Breast epithelium (tissue), 4 donors: ENCODE measurements around the gene CCDC73. TPM values are rescaled to one million over a fixed set of nuclear protein-coding genes. Genes with fewer than 3 reads are reported as not detected.

ENCODE experiments used
- DNase-seq, 2 donors: peaks; one replicate each; pipeline ENCODE4 v3.0.0-alpha.2; 2019; ENCODE audit warnings: low spot score in 2 of 2
- H3K27ac ChIP-seq, 2 donors: fragments of 200-600 bp; sonication (generic) in 1 of 2; one replicate each; pipeline ENCODE4 v1.5.1; 2016 to 2019; ENCODE audit warnings: mild to moderate bottlenecking in 1 of 2
- H3K27me3 ChIP-seq, 2 donors: fragments of 200-600 bp; sonication (generic) in 1 of 2; one replicate each; pipeline versions ENCODE4 v1.5.1 to v1.6.0; 2017 to 2019; ENCODE audit warnings: control low read depth in 1 of 2, mild to moderate bottlenecking in 1 of 2
- H3K36me3 ChIP-seq: fragments of 200-600 bp; one replicate; pipeline ENCODE4 v1.5.1; 2019
- H3K4me1 ChIP-seq, 2 donors: fragments of 200-600 bp; sonication (generic); one replicate each; pipeline ENCODE4 v1.5.1; 2016 to 2019; ENCODE audit warnings: control low read depth in 1 of 2
- H3K4me3 ChIP-seq, 3 donors: fragments of 200-600 bp; sonication (generic); 1 replicate in 2 of 3; 2 replicates in 1 of 3; pipeline ENCODE4 v1.5.1; 2016 to 2019; ENCODE audit warnings: mild to moderate bottlenecking in 3 of 3, moderate library complexity in 2 of 3
- H3K9me3 ChIP-seq, 2 donors: fragments of 200-600 bp; sonication (generic) in 1 of 2; one replicate each; pipeline ENCODE4 v1.5.1; 2016 to 2019; ENCODE audit warnings: control low read depth in 1 of 2
- CTCF ChIP-seq, 3 donors: fragments of 450-650 bp; IDR thresholded peaks; one replicate each; pipeline ENCODE4 v1.5.1; 2016 to 2017; ENCODE audit warnings: antibody characterized with exemption in 3 of 3, mild to moderate bottlenecking in 3 of 3, moderate library complexity in 3 of 3
- POLR2A ChIP-seq: fragments of 450-650 bp; IDR thresholded peaks from one replicate; pipeline ENCODE4 v1.6.1; 2016; ENCODE audit warnings: antibody characterized with exemption, mild to moderate bottlenecking, moderate library complexity
- POLR2AphosphoS5 ChIP-seq, 3 donors: sonication (generic); formaldehyde crosslinking; IDR thresholded peaks; one replicate each; pipeline ENCODE4 v1.6.1; 2017; ENCODE audit warnings: antibody characterized with exemption in 3 of 3
- intact Hi-C: fragments of 100-400 bp; cut with DNase I; formaldehyde crosslinking; loops from one replicate; pipeline ENCODE4 v1.15.1; 2023; ENCODE audit warnings: low total_unique reads
- total RNA-seq, 3 donors: library from RNA; depleted of rRNA; stranded (reverse); fragments of >200 nt; gene quantifications; one replicate each; pipeline ENCODE4 v1.1.0, GENCODE V29; 2016

CCDC73 gene
- total RNA-seq, 3 donors from 2014 or later, result 0.15 to 0.33 TPM; not detected in 1

- no peaks in the 10 kb centered on the region for H3K9me3 ChIP-seq
- no peaks in the 10 kb centered on the region for H3K27me3 ChIP-seq
- DNase-seq, result peak in 1 of 2 donors; percentile 50
- TF ChIP-seq CTCF (IDR thresholded peaks at IDR 0.05) (peak; percentile 11 to 63 (median 45)), POLR2A (no peak), POLR2AphosphoS5 (IDR thresholded peaks at IDR 0.05) (no peak)
- no peak overlapping the region for H3K27ac ChIP-seq
- H3K36me3 ChIP-seq, result no peaks in the 10 kb centered on the region
- H3K4me1 ChIP-seq, result no peaks in the 10 kb centered on the region
- no peak overlapping the region for H3K4me3 ChIP-seq
- intact Hi-C loops, result no loop called here
Observed at GRCh38 chr11:32809313-32809712, 14.9 kb upstream of the CCDC73 start.

- no peaks in the 10 kb centered on the region for H3K4me1 ChIP-seq
- no peak overlapping the region for H3K4me3 ChIP-seq
Observed at GRCh38 chr11:32796425-32796824, 2.0 kb upstream of the CCDC73 start.

GRCh38 chr11:32792948-32793475 lies 1.4 kb downstream of the CCDC73 start:
- H3K27me3 ChIP-seq, result no peaks in the 10 kb centered on the region
- H3K9me3 ChIP-seq, result no peaks in the 10 kb centered on the region
- TF ChIP-seq CTCF (IDR thresholded peaks at IDR 0.05), result peak; percentile 59 to 78 (median 61)
- no peak for TF ChIP-seq POLR2AphosphoS5 (IDR thresholded peaks at IDR 0.05)
- TF ChIP-seq POLR2A, result no peak
- H3K4me1 ChIP-seq, result no peaks in the 10 kb centered on the region
- H3K4me3 ChIP-seq, result peak overlapping the region in 1 of 3 donors; percentile 31
- intact Hi-C loops, result no loop called here
- H3K36me3 ChIP-seq, result no peaks in the 10 kb centered on the region
- no peak overlapping the region for H3K27ac ChIP-seq
- peak in 1 of 2 donors; percentile 59 for DNase-seq

More at GRCh38 chr11:32796425-32796824, 2.0 kb upstream of the CCDC73 start:
- no peak overlapping the region for H3K27ac ChIP-seq
- no peaks in the 10 kb centered on the region for H3K9me3 ChIP-seq
- TF ChIP-seq CTCF (IDR thresholded peaks at IDR 0.05), result no peak
- no peak for TF ChIP-seq POLR2A
- TF ChIP-seq POLR2AphosphoS5 (IDR thresholded peaks at IDR 0.05), result no peak
- intact Hi-C loops, result no loop called here
- no peaks in the 10 kb centered on the region for H3K27me3 ChIP-seq
- no peak for DNase-seq
- H3K36me3 ChIP-seq, result no peaks in the 10 kb centered on the region

GRCh38 chr11:32792111-32792947 lies 2.1 kb downstream of the CCDC73 start:
- intact Hi-C loops, result no loop called here
- peak overlapping the region in 1 of 3 donors; percentile 31 for H3K4me3 ChIP-seq

More at GRCh38 chr11:32792111-32792947, 2.1 kb downstream of the CCDC73 start:
- TF ChIP-seq CTCF (IDR thresholded peaks at IDR 0.05) (no peak), POLR2A (no peak), POLR2AphosphoS5 (IDR thresholded peaks at IDR 0.05) (no peak)
- no peak for DNase-seq
- H3K27me3 ChIP-seq, result no peaks in the 10 kb centered on the region
- H3K4me1 ChIP-seq, result no peaks in the 10 kb centered on the region
- H3K9me3 ChIP-seq, result no peaks in the 10 kb centered on the region
- no peaks in the 10 kb centered on the region for H3K36me3 ChIP-seq
- no peak overlapping the region for H3K27ac ChIP-seq
